GM13976 (cell line): ENCODE measurements around the gene EMD.
A peak's percentile ranks its signal among the peaks of the same experiment; 100 is the strongest.

Experiments used
- DNase-seq: peaks from one replicate; pipeline ENCODE4 v3.0.0; 2012; ENCODE audit warnings: low spot score
- in situ Hi-C: fragments of 300-500 bp; cut with MboI; formaldehyde crosslinking; loops from one replicate; pipeline ENCODE4 v1.12.0; 2022; ENCODE audit warnings: low sequenced_read_pairs, mixed read lengths, inconsistent platforms; ENCODE audit not compliant: unreplicated experiment
- TF ChIP-seq, protein P1 (sequence below): IDR thresholded peaks from 2 replicates; pipeline ENCODE4 v1.5.1; 2012; ENCODE audit warnings: borderline replicate concordance, mild to moderate bottlenecking; ENCODE audit not compliant: insufficient read depth; ENCODE audit errors: extremely low read depth, missing control alignments, control extremely low read depth

The EMD gene

DNA sequence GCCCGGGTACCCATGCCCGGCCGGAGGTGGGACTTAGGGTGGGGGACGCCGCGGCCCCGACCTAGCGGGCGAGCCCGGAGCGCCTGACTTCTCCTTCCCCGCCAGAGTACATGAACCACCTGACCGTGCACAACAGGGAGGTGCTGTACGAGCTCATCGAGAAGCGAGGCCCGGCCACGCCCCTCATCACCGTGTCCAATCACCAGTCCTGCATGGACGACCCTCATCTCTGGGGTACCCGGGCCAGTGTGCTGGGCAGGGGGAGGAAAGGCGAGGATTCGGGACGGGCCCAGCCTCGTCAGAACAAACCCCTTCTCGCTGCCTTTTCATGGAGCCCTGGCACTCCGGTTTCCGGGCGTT lies 32.9 kb downstream of the EMD start:
- peak; percentile 78 for DNase-seq
- TF ChIP-seq, protein P1, sequence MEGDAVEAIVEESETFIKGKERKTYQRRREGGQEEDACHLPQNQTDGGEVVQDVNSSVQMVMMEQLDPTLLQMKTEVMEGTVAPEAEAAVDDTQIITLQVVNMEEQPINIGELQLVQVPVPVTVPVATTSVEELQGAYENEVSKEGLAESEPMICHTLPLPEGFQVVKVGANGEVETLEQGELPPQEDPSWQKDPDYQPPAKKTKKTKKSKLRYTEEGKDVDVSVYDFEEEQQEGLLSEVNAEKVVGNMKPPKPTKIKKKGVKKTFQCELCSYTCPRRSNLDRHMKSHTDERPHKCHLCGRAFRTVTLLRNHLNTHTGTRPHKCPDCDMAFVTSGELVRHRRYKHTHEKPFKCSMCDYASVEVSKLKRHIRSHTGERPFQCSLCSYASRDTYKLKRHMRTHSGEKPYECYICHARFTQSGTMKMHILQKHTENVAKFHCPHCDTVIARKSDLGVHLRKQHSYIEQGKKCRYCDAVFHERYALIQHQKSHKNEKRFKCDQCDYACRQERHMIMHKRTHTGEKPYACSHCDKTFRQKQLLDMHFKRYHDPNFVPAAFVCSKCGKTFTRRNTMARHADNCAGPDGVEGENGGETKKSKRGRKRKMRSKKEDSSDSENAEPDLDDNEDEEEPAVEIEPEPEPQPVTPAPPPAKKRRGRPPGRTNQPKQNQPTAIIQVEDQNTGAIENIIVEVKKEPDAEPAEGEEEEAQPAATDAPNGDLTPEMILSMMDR = no peak
- in situ Hi-C loops = no loop called here

DNA sequence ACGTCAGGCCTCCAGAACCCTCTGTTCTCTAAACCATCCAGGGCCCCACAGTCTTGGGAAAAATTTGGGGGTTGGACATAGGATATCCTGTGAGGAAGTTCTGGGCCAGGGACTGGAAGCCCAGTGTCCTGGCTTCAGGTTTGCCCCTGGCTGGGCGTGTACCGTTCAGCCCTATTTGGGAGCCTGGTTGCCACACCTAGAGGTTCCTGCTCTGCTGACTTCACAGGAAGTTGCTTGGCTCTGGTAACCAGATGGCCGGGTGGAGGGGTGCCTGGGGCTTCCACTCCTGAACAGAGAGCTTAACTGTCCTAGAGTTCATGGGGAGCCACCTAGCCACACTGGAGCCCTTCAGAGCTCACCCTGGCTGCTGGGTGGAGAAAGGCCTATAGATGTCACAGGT lies 33.4 kb downstream of the EMD start:
- TF ChIP-seq, protein P1 = no peak
- no peak for DNase-seq
- in situ Hi-C loops = no loop called here

GRCh38 chrX:154413142-154413541 lies 34.0 kb downstream of the EMD start:
- in situ Hi-C loops = no loop called here

DNA sequence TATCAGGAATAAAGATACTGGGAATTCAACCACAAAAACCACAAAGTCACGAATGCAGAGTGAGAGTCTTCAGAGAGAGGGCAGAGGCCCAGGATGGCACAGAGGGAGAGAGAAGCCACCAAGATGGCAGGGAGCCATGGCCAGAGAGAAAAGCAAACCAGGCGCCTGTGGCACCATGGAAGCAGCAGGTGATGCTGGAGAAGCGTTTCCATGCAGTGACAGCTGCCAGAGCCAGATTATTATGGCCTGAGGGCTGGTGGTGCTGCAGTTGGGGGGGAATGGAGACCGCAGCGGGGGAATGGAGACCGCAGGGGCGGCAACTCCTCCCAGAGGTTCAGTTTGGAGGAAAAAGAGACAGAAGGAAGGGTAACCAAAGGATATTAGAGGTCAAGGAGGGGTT lies 38.1 kb downstream of the EMD start:
- in situ Hi-C loops = no loop called here
- DNase-seq = no peak
- TF ChIP-seq, protein P1 = no peak

More at GRCh38 chrX:154413142-154413541, 34.0 kb downstream of the EMD start:
- TF ChIP-seq, protein P1 = no peak
- no peak for DNase-seq

DNA sequence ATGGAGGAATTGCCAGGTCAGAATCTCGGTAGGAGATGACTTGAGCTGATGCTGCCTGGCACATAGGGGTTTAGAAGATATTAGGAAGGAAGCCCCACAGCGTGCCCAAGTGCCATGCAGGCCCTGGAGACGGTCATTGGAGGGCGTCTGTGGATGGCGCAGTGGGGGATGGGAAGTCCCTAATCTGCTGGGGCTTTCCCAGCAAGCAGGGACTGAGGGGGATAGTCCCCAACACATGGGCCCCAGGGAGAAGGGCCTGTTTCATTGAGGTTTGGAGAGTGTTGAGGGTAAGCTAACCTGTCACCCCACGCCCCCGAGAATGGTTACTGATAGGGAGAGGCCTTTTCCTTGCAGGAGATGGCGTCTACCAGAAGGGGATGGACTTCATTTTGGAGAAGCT lies 40.1 kb downstream of the EMD start:
- in situ Hi-C loops = no loop called here
- TF ChIP-seq, protein P1 = no peak
- DNase-seq = peak; percentile 49

- in situ Hi-C loops = no loop called here
- DNase-seq = no peak
- TF ChIP-seq, protein P1 = no peak
Observed at GRCh38 chrX:154419688-154420401, 40.8 kb downstream of the EMD start.

- TF ChIP-seq, protein P1 = no peak
- in situ Hi-C loops = no loop called here
- no peak for DNase-seq
Observed at GRCh38 chrX:154420402-154420756, 41.3 kb downstream of the EMD start.
